ENCODE measurements around the gene SLC25A27. TPM values are rescaled to one million over a fixed set of nuclear protein-coding genes. Genes with fewer than 3 reads are reported as not detected.

Gene SLC25A27
- polyA plus RNA-seq, 3 donors: 31.0 to 36.9 (median 31.1) TPM

DNA sequence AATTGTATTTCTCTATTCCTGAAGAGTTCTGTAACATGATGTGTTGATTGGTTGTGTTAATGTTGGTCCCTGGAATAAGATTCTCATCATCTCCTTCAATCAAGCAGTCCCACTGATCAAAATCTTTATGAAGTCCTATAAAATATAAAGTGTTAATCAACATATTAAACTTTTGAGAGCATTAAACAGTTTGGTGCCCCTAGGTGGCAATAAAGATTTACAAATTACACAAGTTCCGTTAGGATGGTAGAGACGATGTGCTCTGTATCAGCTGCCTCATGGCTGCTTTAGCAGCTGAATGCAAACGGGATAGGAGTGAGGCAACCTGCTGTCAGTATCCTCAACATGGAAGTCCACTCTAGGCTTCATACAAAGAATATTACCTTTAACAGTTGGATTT is 51.8 kb downstream of the SLC25A27 start:
- peak in 2 of 3 donors; percentile 3 to 5 for DNase-seq (ENCODE audit: low read depth in 3 of 3, low spot score in 2 of 3)

DNA sequence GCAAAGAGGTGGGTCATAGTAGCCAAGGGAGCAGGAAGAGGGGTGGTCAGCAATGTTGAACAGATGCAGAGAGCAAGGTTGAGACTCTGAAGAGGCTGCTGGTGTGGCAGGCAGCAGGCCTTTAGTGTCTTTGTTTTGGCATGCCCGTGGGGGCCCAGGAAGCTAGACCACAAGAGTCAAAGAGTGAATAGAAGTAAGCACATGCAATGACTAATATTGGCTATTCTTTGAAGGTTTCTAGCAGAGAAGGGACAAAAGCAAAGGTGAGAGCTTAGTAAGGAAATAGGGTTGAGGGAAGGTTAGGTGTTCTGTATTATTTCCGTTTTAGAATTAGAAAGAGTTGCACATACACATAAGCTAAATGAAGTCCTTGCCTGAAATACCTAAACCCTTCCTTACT is 53.7 kb downstream of the SLC25A27 start:
- no peak for DNase-seq (ENCODE audit: low read depth in 3 of 3, low spot score in 2 of 3)

DNA sequence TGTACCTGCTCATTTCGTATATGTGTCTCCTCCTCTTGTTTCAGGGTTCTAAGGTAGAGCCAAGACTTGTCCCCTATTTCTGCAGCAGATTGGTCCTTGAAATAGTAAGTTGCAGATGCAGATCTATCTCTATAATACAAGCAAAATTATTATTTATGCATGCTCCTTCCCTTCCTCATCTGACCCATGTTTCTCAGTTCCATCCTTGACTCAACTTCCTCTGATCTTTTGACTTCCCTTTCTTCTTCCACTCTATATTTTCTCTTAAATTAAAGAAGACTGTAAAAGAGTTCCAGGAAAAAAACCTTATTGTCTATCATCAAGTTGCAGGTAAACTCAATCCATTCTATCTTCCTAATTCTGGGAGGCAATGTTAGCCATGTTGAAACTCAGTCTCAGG is 58.7 kb downstream of the SLC25A27 start:
- DNase-seq (ENCODE audit: low read depth in 3 of 3, low spot score in 2 of 3): no peak

DNA sequence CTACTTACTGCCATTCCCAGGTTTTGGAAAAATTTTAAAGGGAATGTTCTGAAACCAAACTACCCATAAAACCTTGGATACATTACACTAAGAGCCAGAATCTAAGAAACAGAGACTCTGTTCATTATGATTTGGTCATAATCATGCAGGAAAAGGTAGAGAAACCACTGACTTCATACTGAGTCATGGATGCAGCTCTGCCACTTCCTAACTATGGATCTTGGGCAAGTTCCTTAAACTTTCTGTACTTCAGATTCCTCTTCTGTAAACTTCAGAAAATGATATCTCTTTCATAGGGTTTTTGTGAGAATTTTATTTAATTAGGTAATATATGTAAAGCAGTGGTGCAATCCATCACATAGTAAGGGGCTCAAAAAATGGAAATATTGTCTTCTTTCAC is 62.4 kb downstream of the SLC25A27 start:
- no peak for DNase-seq (ENCODE audit: low read depth in 3 of 3, low spot score in 2 of 3)

DNA sequence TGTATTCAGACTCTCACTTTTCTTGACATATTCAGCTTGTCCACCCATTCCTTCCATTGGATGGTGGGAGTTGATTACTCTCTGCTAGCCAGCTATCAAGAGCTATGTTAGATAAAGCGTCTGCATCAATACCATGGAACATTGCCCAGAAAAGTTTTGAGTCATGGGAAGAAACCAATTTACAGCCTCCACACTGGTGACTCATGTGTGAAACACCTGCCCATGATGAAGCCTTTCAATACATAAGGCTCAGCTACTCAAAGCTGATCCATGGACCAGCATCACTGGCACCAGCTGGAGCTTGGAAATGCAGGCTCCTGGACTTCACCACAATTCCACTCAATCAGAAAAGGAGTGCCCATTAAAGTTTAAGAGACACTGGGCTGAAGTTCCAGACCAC is 66.3 kb downstream of the SLC25A27 start:
- DNase-seq (ENCODE audit: low read depth in 3 of 3, low spot score in 2 of 3): no peak

DNA sequence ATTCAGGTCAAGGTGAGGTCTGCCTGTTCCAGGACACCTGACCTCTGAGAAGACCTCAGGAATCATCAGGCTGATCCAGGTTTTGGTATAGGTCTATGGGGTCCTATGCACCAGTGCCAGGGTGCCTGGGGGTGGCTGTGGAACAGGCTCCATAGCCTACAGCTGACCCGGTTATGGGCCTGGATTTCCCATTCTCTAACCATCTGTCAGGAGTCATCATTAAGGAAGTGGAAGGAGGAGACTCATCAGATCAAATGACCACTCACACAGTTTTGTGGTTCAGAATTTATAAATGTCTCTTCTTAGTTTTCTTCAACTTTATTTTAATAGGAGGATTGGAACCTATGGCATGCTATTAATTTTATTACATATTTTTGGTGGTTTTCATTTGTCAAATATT is 67.6 kb downstream of the SLC25A27 start:
- DNase-seq (ENCODE audit: low read depth in 3 of 3, low spot score in 2 of 3): no peak

Other genes with a start within 250 kb of the SLC25A27 start
- gene RCAN2, start 161.5 kb upstream of the SLC25A27 start, polyA plus RNA-seq (ENCODE audit: insufficient read length in 3 of 3): 10 to 100 TPM; 26.8 to 27.8 (median 27.5) TPM
- gene CYP39A1, start 157 bp upstream of the SLC25A27 start, polyA plus RNA-seq (ENCODE audit: insufficient read length in 3 of 3): 1 to 10 TPM; 7.9 to 9.3 (median 9.3) TPM
- 1 to 10 TPM; 1.4 to 2.5 (median 1.7) TPM for gene TDRD6, start 34.9 kb downstream of the SLC25A27 start, polyA plus RNA-seq (ENCODE audit: insufficient read length in 3 of 3)
- 1 to 10 TPM; 2.6 to 3.1 (median 2.9) TPM for gene PLA2G7, start 82.4 kb downstream of the SLC25A27 start, polyA plus RNA-seq (ENCODE audit: insufficient read length in 3 of 3)
- not detected for gene ANKRD66, start 94.0 kb downstream of the SLC25A27 start, polyA plus RNA-seq (ENCODE audit: insufficient read length in 3 of 3)
- gene MEP1A, start 140.4 kb downstream of the SLC25A27 start, polyA plus RNA-seq (ENCODE audit: insufficient read length in 3 of 3): not detected

Data from right renal cortex interstitium (tissue), 3 donors.